Fibroblast of lung (primary cell): ENCODE measurements around the gene MAPK6.

ENCODE experiments used
- EZH2 ChIP-seq: IDR thresholded peaks from 2 replicates; pipeline ENCODE4 v1.5.1; 2012; ENCODE audit warnings: low read length, control low read depth, mild to moderate bottlenecking; ENCODE audit errors: missing control alignments
- TF ChIP-seq, protein P1 (sequence below), 2 donors: IDR thresholded peaks in 1 of 2; conservative IDR thresholded peaks in 1 of 2; 1 replicate in 1 of 2; 2 replicates in 1 of 2; pipeline ENCODE4 v1.5.1; 2011 to 2012; ENCODE audit warnings: low read length in 2 of 2, control low read depth in 1 of 2, inconsistent platforms in 1 of 2, low read depth in 1 of 2, mild to moderate bottlenecking in 1 of 2

DNA sequence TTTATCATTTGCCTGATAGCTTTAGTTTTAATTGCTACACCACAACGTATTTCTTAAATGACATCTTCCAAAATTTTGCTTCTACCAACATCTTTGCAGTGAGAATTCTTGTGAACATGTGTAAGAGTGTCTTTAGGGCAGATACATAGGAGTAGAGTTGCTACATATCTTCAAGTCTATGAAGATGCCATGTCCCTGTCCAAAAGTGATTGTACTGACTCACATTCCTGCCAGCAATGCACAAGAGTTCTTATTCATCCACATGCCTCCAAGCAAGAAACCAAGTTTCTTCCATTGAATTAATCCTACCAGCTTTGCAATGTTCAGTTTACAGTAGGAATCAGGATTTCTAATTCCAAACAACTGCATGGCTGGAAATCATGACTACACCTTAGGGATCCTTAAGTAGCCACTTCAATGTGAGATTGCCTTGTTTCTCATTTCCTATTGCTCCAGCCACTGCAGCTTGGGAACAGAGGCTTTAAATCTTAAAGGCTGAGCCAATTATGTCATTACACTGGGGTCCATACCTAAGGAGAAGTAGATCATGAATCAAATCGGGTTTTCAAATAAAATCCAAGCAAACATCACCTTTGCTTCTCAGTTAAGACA, 49.1 kb downstream of the MAPK6 start:
- TF ChIP-seq, protein P1, sequence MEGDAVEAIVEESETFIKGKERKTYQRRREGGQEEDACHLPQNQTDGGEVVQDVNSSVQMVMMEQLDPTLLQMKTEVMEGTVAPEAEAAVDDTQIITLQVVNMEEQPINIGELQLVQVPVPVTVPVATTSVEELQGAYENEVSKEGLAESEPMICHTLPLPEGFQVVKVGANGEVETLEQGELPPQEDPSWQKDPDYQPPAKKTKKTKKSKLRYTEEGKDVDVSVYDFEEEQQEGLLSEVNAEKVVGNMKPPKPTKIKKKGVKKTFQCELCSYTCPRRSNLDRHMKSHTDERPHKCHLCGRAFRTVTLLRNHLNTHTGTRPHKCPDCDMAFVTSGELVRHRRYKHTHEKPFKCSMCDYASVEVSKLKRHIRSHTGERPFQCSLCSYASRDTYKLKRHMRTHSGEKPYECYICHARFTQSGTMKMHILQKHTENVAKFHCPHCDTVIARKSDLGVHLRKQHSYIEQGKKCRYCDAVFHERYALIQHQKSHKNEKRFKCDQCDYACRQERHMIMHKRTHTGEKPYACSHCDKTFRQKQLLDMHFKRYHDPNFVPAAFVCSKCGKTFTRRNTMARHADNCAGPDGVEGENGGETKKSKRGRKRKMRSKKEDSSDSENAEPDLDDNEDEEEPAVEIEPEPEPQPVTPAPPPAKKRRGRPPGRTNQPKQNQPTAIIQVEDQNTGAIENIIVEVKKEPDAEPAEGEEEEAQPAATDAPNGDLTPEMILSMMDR (conservative IDR thresholded peaks at IDR 0.05 in 1 of 2, IDR thresholded peaks at IDR 0.05 in 1 of 2; ENCODE audit: low read depth in 1 of 2, low read length in 2 of 2): no peak
- TF ChIP-seq EZH2: no peak
